Measurements from ENCODE around the gene ARID3A. TPM values are rescaled to one million over a fixed set of nuclear protein-coding genes. Genes with fewer than 3 reads are reported as not detected.
A peak's percentile ranks its signal among the peaks of the same experiment; 100 is the strongest.

ARID3A gene
- total and polyA plus RNA-seq, 9 donors, result 9.4 to 19.1 (median 15.9) TPM

DNA sequence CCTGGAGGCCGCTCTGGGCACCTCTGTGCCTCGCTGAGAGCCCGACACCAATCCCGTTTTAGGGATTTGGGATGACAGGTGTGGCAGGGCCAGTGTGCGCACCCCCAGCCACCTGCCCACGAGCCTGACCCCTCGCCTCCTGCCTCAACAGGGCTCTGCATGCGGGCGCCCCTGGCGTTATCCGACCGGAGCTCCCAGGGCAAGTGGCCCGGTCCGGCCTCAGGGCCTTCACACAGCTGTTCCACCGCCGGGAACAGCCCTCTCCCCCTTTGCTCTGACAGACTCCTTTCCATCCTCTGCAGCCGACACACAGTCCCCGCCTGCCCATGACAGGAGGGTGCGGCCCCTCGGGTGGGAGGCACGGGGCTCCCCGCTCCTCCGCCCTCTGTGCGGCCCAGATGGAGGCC, 51.2 kb downstream of the ARID3A start:
- H3K27ac ChIP-seq (ENCODE audit: low read length), result no peak overlapping the region
- peaks cover 17% of the 10 kb centered on the region for H3K27me3 ChIP-seq (ENCODE audit: control insufficient read depth, insufficient read depth, low read length)
- peaks cover 4% of the 10 kb centered on the region for H3K36me3 ChIP-seq (ENCODE audit: control insufficient read depth, insufficient read depth, low read length)
- H3K4me1 ChIP-seq (ENCODE audit: control insufficient read depth, insufficient read depth, low read length), result peaks cover 15% of the 10 kb centered on the region
- no peak for DNase-seq
- 82% methylated on average over 24 of the region's 24 CpGs for WGBS (ENCODE audit: insufficient coverage)
- no peaks in the 10 kb centered on the region for H3K9me3 ChIP-seq (replicated peaks; ENCODE audit: control insufficient read depth, low read depth, low read length)
- no peak overlapping the region for H3K4me3 ChIP-seq (ENCODE audit: low read length)

DNA sequence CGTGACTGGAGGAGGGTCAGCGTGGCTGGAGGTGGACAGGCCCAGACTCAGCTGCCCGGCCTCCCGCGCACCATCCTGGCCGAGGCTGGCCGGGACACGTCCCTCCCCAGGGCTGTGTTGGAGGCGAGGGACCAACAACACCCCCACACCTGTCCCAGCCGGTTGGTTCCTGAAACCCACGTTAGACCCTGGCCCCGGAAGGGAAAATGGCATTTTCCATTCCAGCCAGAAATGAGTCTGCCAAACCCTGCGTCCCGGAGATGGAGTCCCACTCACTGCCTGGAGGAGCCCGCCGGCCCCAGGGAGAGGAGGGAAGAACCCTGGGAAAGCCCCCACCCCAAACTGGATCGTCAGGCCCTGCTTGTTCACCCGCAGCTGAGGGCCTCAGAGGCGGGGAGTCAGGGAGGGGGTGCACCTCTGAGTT, 53.5 kb downstream of the ARID3A start:
- Histone ChIP-seq H3K36me3 (ENCODE audit: control insufficient read depth, insufficient read depth, low read length) (no peaks in the 10 kb centered on the region), H3K9me3 (replicated peaks; ENCODE audit: control insufficient read depth, low read depth, low read length) (no peaks in the 10 kb centered on the region), H3K27ac (ENCODE audit: low read length) (no peak overlapping the region), H3K4me3 (ENCODE audit: low read length) (no peak overlapping the region), H3K4me1 (ENCODE audit: control insufficient read depth, insufficient read depth, low read length) (peaks cover 23% of the 10 kb centered on the region), H3K27me3 (ENCODE audit: control insufficient read depth, insufficient read depth, low read length) (peaks cover 10% of the 10 kb centered on the region)
- DNase-seq, result no peak
- 29% methylated on average over 5 of the region's 19 CpGs for WGBS (ENCODE audit: insufficient coverage)

DNA sequence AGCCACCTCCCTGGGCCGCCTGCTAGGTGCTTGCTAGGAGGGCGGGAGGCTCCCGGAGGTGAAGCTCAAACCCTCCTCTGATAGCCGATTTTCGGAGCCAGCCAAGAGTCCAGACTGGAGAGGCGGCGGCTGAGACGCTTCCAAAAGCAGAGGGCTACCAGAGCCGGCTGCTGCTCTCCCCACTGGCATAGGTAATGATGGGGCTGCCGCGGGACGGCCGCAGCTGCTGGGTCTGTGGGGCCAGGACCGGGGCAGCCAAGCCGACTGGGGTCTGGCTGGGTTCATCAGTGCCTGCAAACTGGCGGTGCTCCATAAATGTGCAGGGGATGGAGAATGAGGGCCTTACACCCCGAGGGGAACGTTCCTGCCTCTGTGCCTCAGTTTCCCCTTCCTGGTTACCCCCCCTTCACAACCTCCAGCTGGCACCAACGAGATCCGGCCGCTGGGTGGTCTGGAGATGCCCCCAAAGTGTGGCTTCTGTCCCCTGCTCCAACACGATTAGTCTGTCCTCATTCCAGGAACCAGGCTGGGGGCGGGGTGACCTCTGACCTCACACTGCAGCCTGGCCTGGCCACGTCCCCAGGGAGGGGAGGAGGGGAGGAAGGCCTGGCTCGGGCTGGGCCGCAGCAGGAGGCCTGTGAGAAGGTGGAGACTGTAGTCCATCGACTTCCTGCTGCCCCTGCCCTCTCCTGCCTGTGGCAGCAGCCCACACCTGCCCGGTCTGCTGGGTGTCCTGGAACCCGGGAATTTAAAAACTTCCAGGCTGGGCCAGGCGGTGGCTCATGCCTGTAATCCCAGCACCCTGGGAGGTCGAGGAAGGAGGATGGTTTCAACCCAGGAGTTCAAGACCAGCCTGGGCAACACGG, 54.5 kb downstream of the ARID3A start:
- WGBS (ENCODE audit: insufficient coverage), result 18% methylated on average over 25 of the region's 32 CpGs

DNA sequence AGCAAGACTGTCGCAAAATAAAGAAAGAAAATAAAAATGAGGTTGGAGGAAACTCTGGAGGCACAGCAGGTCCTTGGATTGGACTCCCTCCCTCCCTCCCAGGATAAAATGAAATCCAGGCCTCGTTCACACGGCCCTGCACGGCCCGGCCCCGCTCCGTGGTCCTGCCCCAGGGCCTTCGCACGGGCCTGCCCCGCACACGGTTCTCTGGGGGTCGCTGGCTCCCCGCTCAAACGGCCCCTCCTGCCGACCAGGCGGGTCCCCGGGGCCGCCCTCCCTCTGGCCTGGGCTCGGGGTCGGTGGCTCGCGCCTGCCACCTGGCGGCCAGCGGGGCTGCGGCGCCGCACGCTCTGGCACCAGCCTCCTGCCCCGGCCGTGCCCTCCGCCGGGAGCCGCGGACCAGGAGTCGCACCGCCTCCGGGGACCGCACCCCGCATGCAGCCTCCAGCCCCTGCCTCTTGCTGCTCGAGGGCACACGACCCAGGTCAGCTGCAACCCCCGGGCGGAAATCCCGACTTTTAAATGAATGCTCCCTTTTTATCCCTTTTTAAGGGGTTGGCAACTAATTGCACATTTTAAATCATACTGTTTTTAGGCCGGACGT, 56.8 kb downstream of the ARID3A start:
- Histone ChIP-seq H3K27ac (ENCODE audit: low read length) (no peak overlapping the region), H3K4me1 (ENCODE audit: control insufficient read depth, insufficient read depth, low read length) (peaks cover 30% of the 10 kb centered on the region), H3K27me3 (ENCODE audit: control insufficient read depth, insufficient read depth, low read length) (peaks cover 7% of the 10 kb centered on the region), H3K36me3 (ENCODE audit: control insufficient read depth, insufficient read depth, low read length) (peaks cover 23% of the 10 kb centered on the region), H3K9me3 (replicated peaks; ENCODE audit: control insufficient read depth, low read depth, low read length) (no peaks in the 10 kb centered on the region), H3K4me3 (ENCODE audit: low read length) (peak overlapping the region; percentile 17)
- WGBS (ENCODE audit: insufficient coverage), result under 1% methylated on average over 44 of the region's 46 CpGs
- DNase-seq, result peak; percentile 67

More for the DNA sequence above, 54.5 kb downstream of the ARID3A start:
- H3K36me3 ChIP-seq (ENCODE audit: control insufficient read depth, insufficient read depth, low read length), result peaks cover 2% of the 10 kb centered on the region
- no peak overlapping the region for H3K27ac ChIP-seq (ENCODE audit: low read length)
- H3K27me3 ChIP-seq (ENCODE audit: control insufficient read depth, insufficient read depth, low read length), result peaks cover 10% of the 10 kb centered on the region
- DNase-seq, result no peak
- no peaks in the 10 kb centered on the region for H3K9me3 ChIP-seq (replicated peaks; ENCODE audit: control insufficient read depth, low read depth, low read length)
- peaks cover 30% of the 10 kb centered on the region for H3K4me1 ChIP-seq (ENCODE audit: control insufficient read depth, insufficient read depth, low read length)
- no peak overlapping the region for H3K4me3 ChIP-seq (ENCODE audit: low read length)

DNA sequence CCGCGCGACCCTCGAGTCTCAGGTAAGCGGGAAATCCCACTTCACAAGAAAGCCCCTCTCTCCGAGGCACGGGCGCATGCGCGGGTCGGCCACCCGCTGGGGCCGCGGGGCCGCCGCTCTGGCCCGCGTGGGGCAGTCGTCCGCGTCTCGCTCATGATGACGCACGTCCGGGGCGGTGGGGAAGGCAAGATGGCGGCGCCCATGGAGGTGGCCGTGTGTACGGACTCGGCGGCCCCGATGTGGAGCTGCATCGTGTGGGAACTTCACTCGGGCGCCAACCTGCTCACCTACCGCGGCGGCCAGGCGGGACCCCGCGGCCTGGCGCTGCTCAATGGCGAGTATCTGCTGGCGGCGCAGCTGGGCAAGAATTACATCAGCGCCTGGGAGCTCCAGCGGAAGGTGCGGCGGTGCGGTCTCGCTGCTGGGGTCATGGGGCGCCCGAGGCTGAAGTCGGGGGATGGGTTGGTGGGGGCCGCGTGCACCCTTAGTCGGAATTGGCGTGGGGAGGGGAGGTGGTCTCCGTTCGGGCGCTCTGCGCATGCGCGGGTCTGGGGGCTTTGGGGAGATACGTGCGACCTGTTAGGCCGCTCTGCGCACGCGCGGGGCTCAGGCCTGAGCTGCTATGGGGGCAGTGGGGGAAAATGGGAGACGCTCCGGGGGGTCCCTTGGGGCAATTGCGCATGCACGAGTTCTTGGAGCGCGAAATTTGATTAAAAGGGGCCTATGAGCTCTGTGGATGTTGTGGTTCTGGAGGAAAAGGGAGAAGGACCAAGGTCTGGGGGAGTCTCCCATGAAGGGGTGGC, 58.5 kb downstream of the ARID3A start, which contains the start of gene WDR18:
Gene WDR18 (plus strand): TSS at position 181 of the 803 bp plus-strand sequence. CDS start 9 bp downstream, at position 190.
- Histone ChIP-seq H3K9me3 (replicated peaks; ENCODE audit: control insufficient read depth, low read depth, low read length) (no peaks in the 10 kb centered on the region), H3K4me1 (ENCODE audit: control insufficient read depth, insufficient read depth, low read length) (peaks cover 27% of the 10 kb centered on the region), H3K27me3 (ENCODE audit: control insufficient read depth, insufficient read depth, low read length) (peaks cover 4% of the 10 kb centered on the region), H3K27ac (ENCODE audit: low read length) (peak within 1 kb of the TSS; percentile 88), H3K4me3 (ENCODE audit: low read length) (peak within 1 kb of the TSS; percentile 100), H3K36me3 (ENCODE audit: control insufficient read depth, insufficient read depth, low read length) (peaks cover 32% of the 10 kb centered on the region)
- peak; percentile 97 for DNase-seq
- WGBS (ENCODE audit: insufficient coverage), result under 1% methylated on average over 78 of the region's 78 CpGs

DNA sequence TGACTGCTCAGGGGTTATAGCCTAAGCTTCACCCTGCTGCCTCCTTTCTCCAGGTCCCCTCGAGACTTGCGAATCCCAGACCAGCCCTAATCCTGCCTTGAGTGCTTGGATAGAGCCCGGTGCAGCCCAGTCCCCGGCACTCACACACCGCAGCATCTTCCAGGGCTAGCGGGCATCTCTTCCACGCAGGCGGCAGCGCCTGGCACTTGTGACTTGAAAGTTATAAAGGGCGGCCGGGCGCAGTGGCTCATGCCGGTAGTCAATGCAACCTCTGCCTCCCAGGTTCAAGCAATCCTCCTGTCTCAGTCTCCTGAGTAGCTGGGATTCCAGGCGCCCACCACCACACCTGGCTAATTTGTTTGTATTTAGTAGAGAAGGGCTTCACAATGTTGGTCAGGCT, 60.2 kb downstream of the ARID3A start:
- no peaks in the 10 kb centered on the region for H3K9me3 ChIP-seq (replicated peaks; ENCODE audit: control insufficient read depth, low read depth, low read length)
- peaks cover 17% of the 10 kb centered on the region for H3K4me1 ChIP-seq (ENCODE audit: control insufficient read depth, insufficient read depth, low read length)
- no peak for DNase-seq
- H3K27ac ChIP-seq (ENCODE audit: low read length), result no peak overlapping the region
- H3K27me3 ChIP-seq (ENCODE audit: control insufficient read depth, insufficient read depth, low read length), result no peaks in the 10 kb centered on the region
- no peak overlapping the region for H3K4me3 ChIP-seq (ENCODE audit: low read length)
- 96% methylated on average over 4 of the region's 14 CpGs for WGBS (ENCODE audit: insufficient coverage)
- peaks cover 50% of the 10 kb centered on the region for H3K36me3 ChIP-seq (ENCODE audit: control insufficient read depth, insufficient read depth, low read length)

DNA sequence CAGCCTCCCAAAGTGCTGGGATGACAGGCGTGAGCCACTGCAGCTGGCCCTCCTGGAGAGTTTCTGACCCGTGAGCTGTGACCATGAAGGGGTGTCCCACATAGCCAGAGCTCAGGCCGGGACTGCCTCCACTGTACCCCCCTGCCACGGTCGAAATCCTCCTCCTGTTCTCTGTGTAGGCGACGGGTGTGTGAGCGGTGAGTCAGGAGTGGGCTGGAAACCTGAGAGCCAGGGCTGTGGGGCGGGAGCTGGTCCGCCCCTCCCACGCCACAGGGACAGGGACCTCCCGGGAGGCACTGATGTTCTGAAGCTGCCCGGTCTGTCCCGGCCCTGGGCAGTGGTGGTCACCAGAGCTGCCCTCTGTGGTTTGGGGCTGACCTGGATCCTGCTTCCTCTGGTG, 62.2 kb downstream of the ARID3A start:
- no peaks in the 10 kb centered on the region for H3K9me3 ChIP-seq (replicated peaks; ENCODE audit: control insufficient read depth, low read depth, low read length)
- no peak overlapping the region for H3K27ac ChIP-seq (ENCODE audit: low read length)
- no peaks in the 10 kb centered on the region for H3K27me3 ChIP-seq (ENCODE audit: control insufficient read depth, insufficient read depth, low read length)
- no peak overlapping the region for H3K4me3 ChIP-seq (ENCODE audit: low read length)
- DNase-seq, result no peak
- peaks cover 13% of the 10 kb centered on the region for H3K4me1 ChIP-seq (ENCODE audit: control insufficient read depth, insufficient read depth, low read length)
- WGBS (ENCODE audit: insufficient coverage), result 73% methylated on average over 12 of the region's 14 CpGs
- peaks cover 62% of the 10 kb centered on the region for H3K36me3 ChIP-seq (ENCODE audit: control insufficient read depth, insufficient read depth, low read length)

DNA sequence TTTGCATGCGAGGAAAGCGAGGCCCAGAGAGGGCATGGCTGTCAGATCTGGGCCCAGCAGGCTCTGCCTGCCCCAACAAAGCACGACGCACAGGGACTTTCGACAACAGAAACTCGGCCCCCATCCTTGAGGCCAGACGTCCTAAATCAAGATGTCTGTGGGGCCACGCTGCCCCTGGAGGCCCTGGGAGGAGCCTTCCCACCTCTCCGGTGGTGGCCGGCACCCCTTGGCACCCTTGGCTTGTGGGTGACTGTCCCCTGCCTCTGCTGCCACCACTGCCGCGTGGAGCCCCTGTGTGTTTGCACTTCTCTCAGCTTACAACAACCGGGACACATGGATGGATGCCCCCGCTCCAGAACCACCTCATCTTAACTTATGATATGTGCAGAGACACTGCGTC, 62.7 kb downstream of the ARID3A start:
- WGBS (ENCODE audit: insufficient coverage), result 82% methylated on average over 15 of the region's 15 CpGs
- Histone ChIP-seq H3K36me3 (ENCODE audit: control insufficient read depth, insufficient read depth, low read length) (peaks cover 64% of the 10 kb centered on the region), H3K4me3 (ENCODE audit: low read length) (no peak overlapping the region), H3K27me3 (ENCODE audit: control insufficient read depth, insufficient read depth, low read length) (no peaks in the 10 kb centered on the region), H3K4me1 (ENCODE audit: control insufficient read depth, insufficient read depth, low read length) (peaks cover 11% of the 10 kb centered on the region), H3K9me3 (replicated peaks; ENCODE audit: control insufficient read depth, low read depth, low read length) (no peaks in the 10 kb centered on the region), H3K27ac (ENCODE audit: low read length) (no peak overlapping the region)
- DNase-seq, result no peak

DNA sequence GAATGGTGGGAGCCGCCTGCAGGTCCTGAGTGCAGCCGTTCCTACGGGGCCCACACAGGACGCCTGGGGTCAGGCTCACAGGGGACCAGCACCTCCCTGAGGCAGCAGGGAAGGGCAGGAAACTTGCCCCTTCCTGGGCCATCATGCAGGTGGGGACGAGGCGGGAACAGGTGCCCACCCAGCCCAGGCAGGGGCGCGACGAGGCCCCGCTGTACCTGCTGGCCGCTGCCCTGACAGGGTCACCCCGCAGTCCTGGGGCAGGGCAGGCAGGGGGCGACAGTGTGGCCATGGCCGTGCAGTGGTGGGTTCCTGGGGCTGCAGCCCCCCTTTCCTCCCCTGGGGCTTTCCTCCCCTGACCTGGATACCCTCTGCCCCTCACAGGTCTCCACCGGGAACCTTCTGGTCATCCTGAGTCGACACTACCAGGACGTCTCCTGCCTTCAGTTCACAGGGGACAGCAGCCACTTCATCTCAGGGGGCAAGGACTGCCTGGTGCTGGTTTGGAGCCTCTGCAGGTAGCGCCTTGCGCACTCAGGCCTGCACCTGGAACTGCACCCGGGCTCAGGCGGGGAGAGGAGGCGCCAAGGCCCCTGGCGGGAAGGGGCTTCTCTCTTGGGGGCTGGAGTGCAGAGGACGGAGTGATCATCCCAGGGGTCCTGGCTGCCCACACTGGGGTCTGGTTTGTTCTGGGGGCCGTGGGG, 63.7 kb downstream of the ARID3A start:
- Histone ChIP-seq H3K9me3 (replicated peaks; ENCODE audit: control insufficient read depth, low read depth, low read length) (no peaks in the 10 kb centered on the region), H3K4me3 (ENCODE audit: low read length) (no peak overlapping the region), H3K27ac (ENCODE audit: low read length) (no peak overlapping the region), H3K4me1 (ENCODE audit: control insufficient read depth, insufficient read depth, low read length) (peaks cover 5% of the 10 kb centered on the region), H3K36me3 (ENCODE audit: control insufficient read depth, insufficient read depth, low read length) (peaks cover 75% of the 10 kb centered on the region), H3K27me3 (ENCODE audit: control insufficient read depth, insufficient read depth, low read length) (no peaks in the 10 kb centered on the region)
- 84% methylated on average over 25 of the region's 25 CpGs for WGBS (ENCODE audit: insufficient coverage)
- no peak for DNase-seq

Measured in muscle of leg (tissue), 11 donors.